ENCODE measurements around the gene ACVR1B.

DNA sequence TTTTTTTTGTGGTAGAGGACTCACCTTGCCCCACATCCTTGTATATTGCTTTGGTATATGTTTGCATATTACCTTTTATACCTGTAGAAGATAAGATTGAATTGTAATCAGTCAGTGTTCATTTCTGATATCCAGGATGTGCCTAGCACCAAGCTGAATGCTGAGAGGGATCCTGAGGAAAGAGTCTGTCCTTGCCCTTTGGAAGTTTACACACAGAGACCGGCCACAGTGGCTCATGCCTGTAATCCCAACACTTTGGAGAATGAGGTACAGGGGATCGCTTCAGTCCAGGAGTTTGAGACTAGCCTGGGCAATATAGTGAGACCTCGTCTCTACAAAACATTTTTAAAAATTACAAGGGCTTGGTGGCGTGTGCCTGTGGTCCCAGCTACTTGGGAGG is 8.4 kb downstream of the ACVR1B start:
- TF ChIP-seq, protein P1, sequence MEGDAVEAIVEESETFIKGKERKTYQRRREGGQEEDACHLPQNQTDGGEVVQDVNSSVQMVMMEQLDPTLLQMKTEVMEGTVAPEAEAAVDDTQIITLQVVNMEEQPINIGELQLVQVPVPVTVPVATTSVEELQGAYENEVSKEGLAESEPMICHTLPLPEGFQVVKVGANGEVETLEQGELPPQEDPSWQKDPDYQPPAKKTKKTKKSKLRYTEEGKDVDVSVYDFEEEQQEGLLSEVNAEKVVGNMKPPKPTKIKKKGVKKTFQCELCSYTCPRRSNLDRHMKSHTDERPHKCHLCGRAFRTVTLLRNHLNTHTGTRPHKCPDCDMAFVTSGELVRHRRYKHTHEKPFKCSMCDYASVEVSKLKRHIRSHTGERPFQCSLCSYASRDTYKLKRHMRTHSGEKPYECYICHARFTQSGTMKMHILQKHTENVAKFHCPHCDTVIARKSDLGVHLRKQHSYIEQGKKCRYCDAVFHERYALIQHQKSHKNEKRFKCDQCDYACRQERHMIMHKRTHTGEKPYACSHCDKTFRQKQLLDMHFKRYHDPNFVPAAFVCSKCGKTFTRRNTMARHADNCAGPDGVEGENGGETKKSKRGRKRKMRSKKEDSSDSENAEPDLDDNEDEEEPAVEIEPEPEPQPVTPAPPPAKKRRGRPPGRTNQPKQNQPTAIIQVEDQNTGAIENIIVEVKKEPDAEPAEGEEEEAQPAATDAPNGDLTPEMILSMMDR (IDR thresholded peaks at IDR 0.05) = no peak
- TF ChIP-seq POLR2AphosphoS5 (IDR thresholded peaks at IDR 0.05) (no peak), POLR2A (IDR thresholded peaks at IDR 0.05) (no peak), EP300 (IDR thresholded peaks at IDR 0.05) (no peak)
